ENCODE results near the gene ELOVL3.
A peak's percentile ranks its signal among the peaks of the same experiment; 100 is the strongest.

ELOVL3 gene

GRCh38 chr10:102227050-102227449 is 951 bp downstream of the ELOVL3 start:
- DNase-seq = peak; percentile 78

- peak; percentile 74 for DNase-seq
These were observed 3.7 kb downstream of the ELOVL3 start for GRCh38 chr10:102229810-102230263.

- peak; percentile 77 for DNase-seq
These were observed 4.3 kb downstream of the ELOVL3 start for GRCh38 chr10:102230264-102230860.

- peak; percentile 26 for DNase-seq
These were observed 4.8 kb downstream of the ELOVL3 start for GRCh38 chr10:102230861-102231356.

GRCh38 chr10:102231357-102232318 is 5.5 kb downstream of the ELOVL3 start:
- peak; percentile 48 for DNase-seq

- DNase-seq = no peak
These were observed 7.9 kb downstream of the ELOVL3 start for GRCh38 chr10:102233997-102234396.

GRCh38 chr10:102234888-102235597 is 8.9 kb downstream of the ELOVL3 start:
- no peak for DNase-seq

- peak; percentile 34 for DNase-seq
These were observed 9.5 kb downstream of the ELOVL3 start for GRCh38 chr10:102235598-102235920.

- no peak for DNase-seq
These were observed 9.9 kb downstream of the ELOVL3 start for GRCh38 chr10:102236006-102236405.

- DNase-seq = no peak
These were observed 11.7 kb downstream of the ELOVL3 start for GRCh38 chr10:102237711-102238252.

GRCh38 chr10:102240467-102241031 is 14.4 kb downstream of the ELOVL3 start:
- DNase-seq = peak; percentile 26

GRCh38 chr10:102241032-102241443 is 14.9 kb downstream of the ELOVL3 start:
- DNase-seq = peak; percentile 16

GRCh38 chr10:102241444-102242117 is 15.5 kb downstream of the ELOVL3 start, which contains the start of gene PITX3:
TSS of gene PITX3 (minus strand) at chr10:102241512. CDS start at chr10:102232080, 9,432 bp downstream.
- DNase-seq = peak; percentile 88

- no peak for DNase-seq
These were observed 16.0 kb downstream of the ELOVL3 start for GRCh38 chr10:102242118-102242485.

GRCh38 chr10:102243309-102243708 is 17.2 kb downstream of the ELOVL3 start:
- DNase-seq = peak; percentile 93

GRCh38 chr10:102245082-102245931 is 19.2 kb downstream of the ELOVL3 start, which contains the start of gene GBF1:
TSS of gene GBF1 (plus strand) at chr10:102245532. CDS start at chr10:102258939, 13,407 bp downstream.
- peak; percentile 100 for DNase-seq

GRCh38 chr10:102245932-102246251 is 19.8 kb downstream of the ELOVL3 start:
- DNase-seq = no peak

GRCh38 chr10:102246261-102246660 is 20.2 kb downstream of the ELOVL3 start:
- no peak for DNase-seq

- no peak for DNase-seq
These were observed 21.6 kb downstream of the ELOVL3 start for GRCh38 chr10:102247734-102248133.

- DNase-seq = peak; percentile 53
These were observed 26.4 kb downstream of the ELOVL3 start for GRCh38 chr10:102252508-102252907.

GRCh38 chr10:102254426-102254825 is 28.3 kb downstream of the ELOVL3 start:
- no peak for DNase-seq

Measured in EL (cell line).